ENCODE results near the gene AGXT.

AGXT gene

DNA sequence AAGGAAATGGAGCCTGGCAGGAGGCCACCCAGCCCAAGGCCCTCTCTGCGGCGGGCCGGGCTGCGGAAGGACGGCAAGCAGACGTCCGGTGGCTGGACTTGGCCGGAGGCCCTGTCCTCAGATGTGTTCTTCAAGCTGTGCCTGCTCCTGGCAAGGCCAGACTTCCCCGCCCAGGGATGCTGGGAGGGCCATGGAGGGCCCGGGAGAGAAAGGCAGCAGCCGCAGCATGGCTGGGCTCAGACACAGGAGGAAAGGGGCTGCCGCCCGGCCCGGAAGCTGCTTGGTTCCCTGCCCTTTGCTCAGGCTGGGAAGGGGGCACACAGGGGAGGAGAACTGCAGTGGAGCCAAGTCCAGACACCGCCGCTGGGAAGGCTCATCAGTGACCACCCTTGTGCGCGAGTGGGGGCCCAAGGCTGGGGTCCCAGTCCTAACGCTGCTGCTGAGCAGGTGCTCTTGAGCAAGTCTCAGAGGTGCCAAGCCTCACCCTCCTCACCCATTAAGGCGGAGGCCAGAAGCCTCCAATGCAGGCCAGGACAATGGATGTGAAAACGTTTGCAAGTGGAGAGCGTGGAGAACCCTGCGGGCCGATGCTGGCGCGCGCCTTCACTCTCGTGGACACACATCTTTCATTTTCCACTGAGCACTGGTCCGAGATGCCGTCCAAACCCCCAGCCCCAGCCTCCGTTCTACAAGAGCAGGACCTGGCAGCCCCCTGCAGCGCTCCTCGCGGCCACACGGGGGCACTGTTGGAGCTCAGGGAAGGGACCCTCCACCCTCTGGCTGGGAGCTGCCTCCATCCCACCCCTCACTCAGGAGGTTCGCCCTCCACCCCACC, 45.4 kb downstream of the AGXT start:
- peak; percentile 12 for TF ChIP-seq FOXP2 (optimal IDR thresholded peaks at IDR 0.05; ENCODE audit: borderline replicate concordance, extremely low read depth, extremely low read length, insufficient read depth)
- no peak for TF ChIP-seq TAF1 (IDR thresholded peaks at IDR 0.05; ENCODE audit: borderline replicate concordance, insufficient read depth, low read length)
- TF ChIP-seq, protein P1, sequence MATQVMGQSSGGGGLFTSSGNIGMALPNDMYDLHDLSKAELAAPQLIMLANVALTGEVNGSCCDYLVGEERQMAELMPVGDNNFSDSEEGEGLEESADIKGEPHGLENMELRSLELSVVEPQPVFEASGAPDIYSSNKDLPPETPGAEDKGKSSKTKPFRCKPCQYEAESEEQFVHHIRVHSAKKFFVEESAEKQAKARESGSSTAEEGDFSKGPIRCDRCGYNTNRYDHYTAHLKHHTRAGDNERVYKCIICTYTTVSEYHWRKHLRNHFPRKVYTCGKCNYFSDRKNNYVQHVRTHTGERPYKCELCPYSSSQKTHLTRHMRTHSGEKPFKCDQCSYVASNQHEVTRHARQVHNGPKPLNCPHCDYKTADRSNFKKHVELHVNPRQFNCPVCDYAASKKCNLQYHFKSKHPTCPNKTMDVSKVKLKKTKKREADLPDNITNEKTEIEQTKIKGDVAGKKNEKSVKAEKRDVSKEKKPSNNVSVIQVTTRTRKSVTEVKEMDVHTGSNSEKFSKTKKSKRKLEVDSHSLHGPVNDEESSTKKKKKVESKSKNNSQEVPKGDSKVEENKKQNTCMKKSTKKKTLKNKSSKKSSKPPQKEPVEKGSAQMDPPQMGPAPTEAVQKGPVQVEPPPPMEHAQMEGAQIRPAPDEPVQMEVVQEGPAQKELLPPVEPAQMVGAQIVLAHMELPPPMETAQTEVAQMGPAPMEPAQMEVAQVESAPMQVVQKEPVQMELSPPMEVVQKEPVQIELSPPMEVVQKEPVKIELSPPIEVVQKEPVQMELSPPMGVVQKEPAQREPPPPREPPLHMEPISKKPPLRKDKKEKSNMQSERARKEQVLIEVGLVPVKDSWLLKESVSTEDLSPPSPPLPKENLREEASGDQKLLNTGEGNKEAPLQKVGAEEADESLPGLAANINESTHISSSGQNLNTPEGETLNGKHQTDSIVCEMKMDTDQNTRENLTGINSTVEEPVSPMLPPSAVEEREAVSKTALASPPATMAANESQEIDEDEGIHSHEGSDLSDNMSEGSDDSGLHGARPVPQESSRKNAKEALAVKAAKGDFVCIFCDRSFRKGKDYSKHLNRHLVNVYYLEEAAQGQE (IDR thresholded peaks at IDR 0.05; ENCODE audit: insufficient read depth in 1 of 2, low read depth in 2 of 2, low read length in 2 of 2): 0 out of 4 replicates have a peak, but pooled peaks of 1 of the 2 experiments have one; percentile 22

DNA sequence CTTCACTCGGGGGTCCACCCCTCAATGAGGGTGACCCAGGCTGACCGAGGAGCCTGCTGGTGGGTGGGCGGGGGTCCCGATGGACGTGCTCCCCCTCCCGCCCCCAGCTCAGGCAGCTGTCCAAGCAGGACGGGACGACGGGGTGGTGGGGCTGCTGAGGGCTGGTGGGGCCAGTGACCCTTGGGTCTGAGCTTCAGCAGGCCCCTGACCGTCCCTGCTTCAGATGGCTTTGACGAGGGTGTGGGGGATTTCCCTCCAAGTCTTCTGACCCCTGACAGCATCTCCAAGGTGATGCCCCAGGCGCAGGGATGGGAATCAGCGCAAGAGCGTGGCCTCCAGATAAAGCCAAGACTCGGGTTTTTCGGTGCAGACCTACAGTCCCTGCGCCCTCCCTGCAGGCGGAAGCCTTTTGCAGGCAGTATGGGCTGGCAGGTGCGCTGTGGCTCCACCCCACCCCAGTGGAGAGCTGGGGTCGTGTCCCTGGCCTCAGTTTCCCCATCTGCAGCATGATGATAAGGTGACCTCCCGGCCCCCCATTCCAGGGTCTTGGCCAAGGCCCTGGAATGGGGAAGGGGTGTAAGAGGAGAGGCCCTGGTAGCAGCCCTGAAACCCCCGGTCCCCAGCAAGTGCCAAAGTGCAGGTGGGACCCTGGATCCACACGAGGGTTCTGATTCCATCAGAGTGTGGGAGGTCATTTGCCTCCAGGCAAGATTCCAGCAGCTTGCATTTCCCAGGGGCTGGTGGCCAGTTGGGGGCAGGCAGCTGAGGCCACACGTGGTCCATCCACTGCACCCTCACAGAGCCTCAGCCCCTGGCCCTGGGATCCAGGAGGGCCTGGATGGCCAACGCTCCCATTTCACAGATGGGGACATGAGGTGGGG, 46.3 kb downstream of the AGXT start:
- TF ChIP-seq POLR2AphosphoS5 (IDR thresholded peaks at IDR 0.05; ENCODE audit: low read depth, low read length) (no peak), FOXP2 (optimal IDR thresholded peaks at IDR 0.05; ENCODE audit: borderline replicate concordance, extremely low read depth, extremely low read length, insufficient read depth) (no peak), SIN3A (IDR thresholded peaks at IDR 0.05; ENCODE audit: borderline replicate concordance, insufficient read depth, low read length) (no peak), TAF1 (IDR thresholded peaks at IDR 0.05; ENCODE audit: borderline replicate concordance, insufficient read depth, low read length) (no peak)
- TF ChIP-seq, protein P1 (IDR thresholded peaks at IDR 0.05; ENCODE audit: insufficient read depth in 1 of 2, low read depth in 2 of 2, low read length in 2 of 2): no peak

DNA sequence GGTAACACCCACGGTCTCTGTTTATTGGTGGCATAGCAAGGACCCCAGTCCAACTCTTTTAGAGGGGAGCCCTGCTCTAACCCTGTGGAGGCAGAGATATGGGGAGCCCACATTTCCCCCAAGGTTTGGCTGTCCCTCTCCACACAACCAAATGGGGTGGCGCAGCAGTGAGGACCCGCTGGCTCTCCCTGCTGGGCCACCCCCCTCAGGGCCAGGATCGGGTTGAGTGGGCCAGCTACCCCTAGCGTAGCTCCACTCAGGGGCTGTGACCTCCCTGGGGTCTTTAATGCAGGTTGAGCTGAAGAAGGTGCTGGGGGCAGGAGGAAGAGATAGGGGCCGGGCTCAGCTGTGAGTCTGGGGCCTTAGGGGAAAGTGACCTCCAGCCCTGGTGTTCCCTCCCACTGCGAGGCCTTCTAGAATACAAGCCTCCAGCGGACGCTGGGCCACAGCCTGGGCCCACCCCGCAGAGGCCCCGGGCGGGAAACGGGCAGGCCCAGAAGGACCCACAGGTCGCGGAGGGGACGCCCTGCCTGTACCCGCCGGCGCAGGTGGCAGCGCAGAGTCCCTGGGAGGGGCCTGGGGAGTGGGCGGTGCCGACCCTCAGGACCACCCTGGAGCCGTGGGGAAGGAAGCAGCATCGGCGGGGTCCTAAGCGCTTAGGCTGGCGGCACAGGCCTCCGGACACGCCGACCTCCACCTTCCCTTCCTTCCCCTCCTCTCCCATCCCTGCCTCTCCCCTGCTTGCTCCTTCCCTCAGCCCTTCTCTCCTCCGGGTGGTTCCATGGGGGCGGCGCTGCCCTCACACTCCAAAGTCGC, 47.1 kb downstream of the AGXT start:
- TF ChIP-seq POLR2AphosphoS5 (IDR thresholded peaks at IDR 0.05; ENCODE audit: low read depth, low read length) (no peak), SIN3A (IDR thresholded peaks at IDR 0.05; ENCODE audit: borderline replicate concordance, insufficient read depth, low read length) (no peak), TAF1 (IDR thresholded peaks at IDR 0.05; ENCODE audit: borderline replicate concordance, insufficient read depth, low read length) (no peak), FOXP2 (optimal IDR thresholded peaks at IDR 0.05; ENCODE audit: borderline replicate concordance, extremely low read depth, extremely low read length, insufficient read depth) (no peak)
- TF ChIP-seq, protein P1 (IDR thresholded peaks at IDR 0.05; ENCODE audit: insufficient read depth in 1 of 2, low read depth in 2 of 2, low read length in 2 of 2): no peak

DNA sequence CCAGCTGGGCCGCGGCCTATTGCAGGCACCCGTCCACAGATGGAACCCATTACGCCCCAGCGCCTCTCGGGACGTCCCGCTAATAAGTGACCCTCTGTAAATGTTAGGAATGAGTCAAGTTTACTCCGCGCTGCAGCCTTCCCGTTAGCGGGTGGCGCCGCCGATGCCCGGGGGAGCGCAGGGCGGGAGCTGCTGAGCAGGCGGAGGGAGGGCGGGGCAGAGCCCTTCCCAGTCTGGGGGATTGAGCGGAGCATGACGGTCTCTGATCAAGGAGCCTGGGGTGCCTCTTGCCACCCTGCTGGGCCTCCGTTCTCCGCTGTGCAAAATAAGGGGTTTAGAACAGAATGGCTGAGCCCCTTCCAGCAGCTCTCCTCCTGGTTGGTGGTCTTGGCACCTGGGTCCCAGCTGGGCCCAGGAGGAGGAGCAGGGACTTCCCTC, 48.0 kb downstream of the AGXT start:
- TF ChIP-seq FOXP2 (optimal IDR thresholded peaks at IDR 0.05; ENCODE audit: borderline replicate concordance, extremely low read depth, extremely low read length, insufficient read depth): no peak
- no peak for TF ChIP-seq POLR2AphosphoS5 (IDR thresholded peaks at IDR 0.05; ENCODE audit: low read depth, low read length)
- TF ChIP-seq TAF1 (IDR thresholded peaks at IDR 0.05; ENCODE audit: borderline replicate concordance, insufficient read depth, low read length): no peak
- TF ChIP-seq, protein P1 (IDR thresholded peaks at IDR 0.05; ENCODE audit: insufficient read depth in 1 of 2, low read depth in 2 of 2, low read length in 2 of 2): no peak
- no peak for TF ChIP-seq SIN3A (IDR thresholded peaks at IDR 0.05; ENCODE audit: borderline replicate concordance, insufficient read depth, low read length)
